Keratinocyte (primary cell): ENCODE results near the gene MKRN2. TPM values are rescaled to one million over a fixed set of nuclear protein-coding genes. Genes with fewer than 3 reads are reported as not detected.

ENCODE experiments used
- DNase-seq: peaks from one replicate; pipeline ENCODE4 v3.0.0-alpha.2; 2011; ENCODE audit warnings: low read depth, missing footprints, low spot score
- FAIRE-seq: peaks from 2 replicates; lab custom pipeline; 2011; peaks lifted over from hg19 to GRCh38; lab: Jason Lieb, UNC
- H2AFZ ChIP-seq: 2 replicates; pipeline ENCODE4 v1.6.0; 2012; ENCODE audit warnings: low read length, control low read depth, inconsistent platforms; ENCODE audit not compliant: control insufficient read depth
- H3K27ac ChIP-seq: 2 replicates; pipeline ENCODE4 v1.5.1; 2011; ENCODE audit warnings: low read length; ENCODE audit not compliant: control insufficient read depth, insufficient read depth
- H3K27me3 ChIP-seq: 3 replicates; pipeline ENCODE4 v1.6.0; 2011; ENCODE audit warnings: low read length; ENCODE audit not compliant: control insufficient read depth, insufficient read depth; ENCODE audit errors: extremely low read depth
- H3K36me3 ChIP-seq, 2 experiments: 2 replicates in 1 of 2; 3 replicates in 1 of 2; pipeline ENCODE4 v1.5.1; 2011; ENCODE audit warnings: low read length in 2 of 2, mild to moderate bottlenecking in 1 of 2; ENCODE audit not compliant: control insufficient read depth in 2 of 2, insufficient read depth in 2 of 2; ENCODE audit errors: extremely low read depth in 1 of 2
- H3K4me1 ChIP-seq: 3 replicates; pipeline ENCODE4 v1.5.1; 2011; ENCODE audit warnings: low read length; ENCODE audit not compliant: control insufficient read depth, insufficient read depth; ENCODE audit errors: extremely low read depth
- H3K4me2 ChIP-seq: 3 replicates; pipeline ENCODE4 v1.6.0; 2011; ENCODE audit warnings: low read depth, low read length; ENCODE audit not compliant: control insufficient read depth, insufficient read depth; ENCODE audit errors: extremely low read depth
- H3K4me3 ChIP-seq, 3 experiments: fragments of 200-600 bp in 1 of 3; sonication (generic) in 1 of 3; 2 replicates in 2 of 3; 3 replicates in 1 of 3; pipeline ENCODE4 v1.5.1; 2011 to 2016; ENCODE audit warnings: low read length in 3 of 3, mild to moderate bottlenecking in 3 of 3, control low read depth in 2 of 3, inconsistent platforms in 1 of 3, low read depth in 1 of 3, mixed read lengths in 1 of 3, mixed run types in 1 of 3, moderate library complexity in 1 of 3; ENCODE audit not compliant: control insufficient read depth in 2 of 3, insufficient read depth in 2 of 3; ENCODE audit errors: extremely low read depth in 1 of 3
- H3K79me2 ChIP-seq: 2 replicates; pipeline ENCODE4 v1.6.0; 2012; ENCODE audit warnings: low read length; ENCODE audit not compliant: control insufficient read depth, insufficient read depth
- H3K9ac ChIP-seq: 3 replicates; pipeline ENCODE4 v1.6.0; 2011; ENCODE audit warnings: low read length; ENCODE audit not compliant: control insufficient read depth, insufficient read depth; ENCODE audit errors: extremely low read depth
- H3K9me1 ChIP-seq: 3 replicates; pipeline ENCODE4 v1.6.0; 2011; ENCODE audit warnings: low read length; ENCODE audit not compliant: control insufficient read depth, insufficient read depth; ENCODE audit errors: extremely low read depth
- H3K9me3 ChIP-seq: 2 replicates; pipeline ENCODE4 v1.5.1; 2012; ENCODE audit warnings: low read depth, low read length; ENCODE audit not compliant: control insufficient read depth
- H4K20me1 ChIP-seq: 3 replicates; pipeline ENCODE4 v1.6.0; 2011; ENCODE audit warnings: low read length; ENCODE audit not compliant: control insufficient read depth, insufficient read depth; ENCODE audit errors: extremely low read depth
- EZH2 ChIP-seq: IDR thresholded peaks from one replicate; pipeline ENCODE4 v1.6.1; 2012; ENCODE audit warnings: inconsistent platforms, mild to moderate bottlenecking, low read length, moderate library complexity
- dilution Hi-C: fragments of 300-500 bp; cut with MboI; formaldehyde crosslinking; loops from one replicate; pipeline ENCODE4 v1.7.0; 2020; ENCODE audit warnings: low sequenced_read_pairs; ENCODE audit not compliant: extremely low pct_ligation_motif_present
- polyA plus RNA-seq, 5 experiments: library from polyadenylated mRNA; depleted of rRNA in 3 of 5; stranded (reverse) in 3 of 5; stranded (forward) in 1 of 5; unstranded in 1 of 5; fragments of >200 nt; gene quantifications; 1 replicate in 1 of 5; 2 replicates in 3 of 5; 3 replicates in 1 of 5; pipeline versions ENCODE4 v1.2.1 to v1.2.3, GENCODE V29; 2011 to 2012; ENCODE audit warnings: missing spikeins in 2 of 5, low read depth in 1 of 5, low replicate concordance in 1 of 5
- TF ChIP-seq, protein P1 (sequence below), 3 experiments: IDR thresholded peaks in 1 of 3; conservative IDR thresholded peaks in 1 of 3; optimal IDR thresholded peaks in 1 of 3; 2 replicates in 2 of 3; 3 replicates in 1 of 3; pipeline versions ENCODE3 to v1.5.1; 2011; ENCODE audit warnings: low read length in 3 of 3, mild to moderate bottlenecking in 3 of 3, moderate library complexity in 2 of 3, control low read depth in 1 of 3, inconsistent platforms in 1 of 3; ENCODE audit not compliant: insufficient read depth in 2 of 3; ENCODE audit errors: extremely low read depth in 1 of 3

The MKRN2 gene
- polyA plus RNA-seq, 1 donor (not counting 4 experiments of a cell fraction or from before 2014, with no cell fraction given): 31.8 TPM

DNA sequence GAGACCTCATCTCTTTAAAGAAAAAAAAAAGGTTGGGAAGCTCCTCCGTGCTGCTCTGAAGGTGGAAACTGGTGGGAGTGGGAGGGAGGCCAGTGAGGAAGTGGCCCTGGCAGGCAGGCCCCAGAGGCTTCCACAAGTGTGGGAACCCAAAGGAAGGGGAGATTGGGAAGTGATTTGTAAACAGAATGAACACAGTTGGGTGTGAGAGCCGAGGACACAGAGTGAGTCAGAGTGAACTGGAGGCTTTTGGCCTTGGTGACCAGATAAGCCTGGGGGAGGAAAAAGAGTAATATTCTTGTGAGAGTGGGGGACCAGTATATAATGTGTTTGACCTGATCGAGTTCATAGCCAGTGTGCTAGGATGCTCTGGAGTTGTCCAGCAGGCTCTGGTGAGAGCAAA, 23.0 kb downstream of the MKRN2 start:
- Histone ChIP-seq H3K4me3 (no peak overlapping the region), H3K4me1 (no peaks in the 10 kb centered on the region), H3K27ac (no peak overlapping the region), H3K4me2 (no peak overlapping the region), H4K20me1 (no peaks in the 10 kb centered on the region), H3K79me2 (no peaks in the 10 kb centered on the region), H3K9me3 (no peaks in the 10 kb centered on the region), H3K9ac (no peak overlapping the region), H2AFZ (no peak overlapping the region), H3K27me3 (no peaks in the 10 kb centered on the region), H3K9me1 (no peaks in the 10 kb centered on the region), H3K36me3 (peaks cover 33 to 37% of the 10 kb centered on the region in 2 experiments)
- no peak for DNase-seq
- TF ChIP-seq EZH2: no peak
- TF ChIP-seq, protein P1, sequence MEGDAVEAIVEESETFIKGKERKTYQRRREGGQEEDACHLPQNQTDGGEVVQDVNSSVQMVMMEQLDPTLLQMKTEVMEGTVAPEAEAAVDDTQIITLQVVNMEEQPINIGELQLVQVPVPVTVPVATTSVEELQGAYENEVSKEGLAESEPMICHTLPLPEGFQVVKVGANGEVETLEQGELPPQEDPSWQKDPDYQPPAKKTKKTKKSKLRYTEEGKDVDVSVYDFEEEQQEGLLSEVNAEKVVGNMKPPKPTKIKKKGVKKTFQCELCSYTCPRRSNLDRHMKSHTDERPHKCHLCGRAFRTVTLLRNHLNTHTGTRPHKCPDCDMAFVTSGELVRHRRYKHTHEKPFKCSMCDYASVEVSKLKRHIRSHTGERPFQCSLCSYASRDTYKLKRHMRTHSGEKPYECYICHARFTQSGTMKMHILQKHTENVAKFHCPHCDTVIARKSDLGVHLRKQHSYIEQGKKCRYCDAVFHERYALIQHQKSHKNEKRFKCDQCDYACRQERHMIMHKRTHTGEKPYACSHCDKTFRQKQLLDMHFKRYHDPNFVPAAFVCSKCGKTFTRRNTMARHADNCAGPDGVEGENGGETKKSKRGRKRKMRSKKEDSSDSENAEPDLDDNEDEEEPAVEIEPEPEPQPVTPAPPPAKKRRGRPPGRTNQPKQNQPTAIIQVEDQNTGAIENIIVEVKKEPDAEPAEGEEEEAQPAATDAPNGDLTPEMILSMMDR (optimal IDR thresholded peaks at IDR 0.05 in 1 of 3, IDR thresholded peaks at IDR 0.05 in 1 of 3, conservative IDR thresholded peaks at IDR 0.05 in 1 of 3; ENCODE audit: extremely low read depth in 1 of 3, insufficient read depth in 2 of 3, low read length in 3 of 3): no peak
- dilution Hi-C loops: no loop called here
- FAIRE-seq: no peak

DNA sequence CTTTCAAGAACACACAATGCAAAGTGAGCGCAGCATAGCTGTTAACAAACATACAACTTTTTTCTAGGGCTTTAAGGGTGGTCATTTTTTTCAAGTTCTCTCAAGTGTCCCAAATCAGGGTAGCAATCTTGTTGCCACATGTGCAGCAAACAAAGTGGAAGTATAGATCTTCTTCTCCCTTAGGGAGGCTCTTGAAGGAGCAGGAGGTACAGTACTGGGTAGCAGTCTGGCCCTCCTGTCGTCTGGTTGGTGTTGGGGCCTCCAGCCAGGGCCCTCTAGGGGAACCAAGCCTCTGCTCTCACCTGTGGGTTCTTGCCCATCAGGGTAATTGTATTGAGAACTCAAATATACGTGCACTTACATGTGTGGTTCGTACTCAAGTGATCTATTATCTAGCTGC, 25.8 kb downstream of the MKRN2 start:
- H3K4me2 ChIP-seq: no peak overlapping the region
- H3K4me3 ChIP-seq: no peak overlapping the region
- no peak overlapping the region for H2AFZ ChIP-seq
- no peaks in the 10 kb centered on the region for H4K20me1 ChIP-seq
- H3K27me3 ChIP-seq: no peaks in the 10 kb centered on the region
- H3K9ac ChIP-seq: no peak overlapping the region
- H3K36me3 ChIP-seq: peaks cover 31 to 52% of the 10 kb centered on the region in 2 experiments
- no peaks in the 10 kb centered on the region for H3K9me1 ChIP-seq
- H3K79me2 ChIP-seq: no peaks in the 10 kb centered on the region
- H3K9me3 ChIP-seq: no peaks in the 10 kb centered on the region
- dilution Hi-C loops: no loop called here
- TF ChIP-seq, protein P1 (optimal IDR thresholded peaks at IDR 0.05 in 1 of 3, IDR thresholded peaks at IDR 0.05 in 1 of 3, conservative IDR thresholded peaks at IDR 0.05 in 1 of 3; ENCODE audit: extremely low read depth in 1 of 3, insufficient read depth in 2 of 3, low read length in 3 of 3): no peak
- TF ChIP-seq EZH2: no peak
- H3K27ac ChIP-seq: no peak overlapping the region
- DNase-seq (no peak), FAIRE-seq (no peak)
- peaks cover 5% of the 10 kb centered on the region for H3K4me1 ChIP-seq
